ENCODE data around the gene EVI5.

Gene EVI5

DNA sequence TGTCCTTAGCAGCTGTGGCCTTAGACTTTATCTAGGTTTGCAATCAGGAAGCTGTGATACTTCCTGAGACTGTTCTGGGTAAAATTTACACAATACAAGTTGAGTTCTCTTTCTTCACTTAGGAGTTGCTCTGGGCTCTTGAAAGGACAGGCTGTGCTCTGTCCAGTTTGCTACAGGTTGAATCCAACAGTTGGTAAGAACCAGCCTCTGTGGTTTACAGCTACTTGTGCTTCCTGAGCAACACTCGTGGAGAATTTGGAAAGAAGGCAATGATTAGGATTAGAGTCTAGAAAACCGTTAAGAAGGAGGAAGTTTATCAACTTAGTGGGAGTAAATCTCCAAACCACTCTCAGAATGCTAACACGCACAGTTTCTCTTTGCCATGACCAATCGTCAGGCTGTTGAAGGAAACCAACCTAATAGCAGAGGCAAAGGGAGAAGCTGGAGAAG, 325.0 kb downstream of the EVI5 start:
- no peak for DNase-seq (ENCODE audit: low read depth, low spot score)
